Measurements from ENCODE around the gene CABP2.

The CABP2 gene

GRCh38 chr11:67508486-67509121, 14.6 kb downstream of the CABP2 start:
- Histone ChIP-seq H2BK15ac (ENCODE audit: low read depth, poor library complexity, severe bottlenecking) (peak overlapping the region; percentile 83), H3K27me3 (ENCODE audit: control insufficient read depth in 1 of 2, insufficient read depth in 1 of 2, low read length in 2 of 2) (peaks cover 0 to 3% of the 10 kb centered on the region in 2 experiments), H4K8ac (ENCODE audit: low read length) (peak overlapping the region; percentile 89), H3K4me2 (ENCODE audit: low read length, poor library complexity, severe bottlenecking) (peak overlapping the region; percentile 75), H3K9me3 (ENCODE audit: control insufficient read depth, low read length) (no peaks in the 10 kb centered on the region), H3K4ac (ENCODE audit: low read depth in 1 of 2, low read length in 2 of 2) (peak overlapping the region; percentile 39 to 84), H3K79me1 (replicated peaks; ENCODE audit: low read length, poor library complexity, severe bottlenecking) (no peaks in the 10 kb centered on the region), H3K9ac (ENCODE audit: low read length) (peak overlapping the region; percentile 94), H2AFZ (ENCODE audit: low read depth, low read length) (peak overlapping the region; percentile 92), H2BK12ac (ENCODE audit: low read length in 2 of 2) (no peak overlapping the region), H3K23ac (ENCODE audit: low read length in 2 of 2) (no peak overlapping the region), H2BK5ac (ENCODE audit: low read depth, low read length, poor library complexity, severe bottlenecking) (peak overlapping the region; percentile 60), H3K18ac (ENCODE audit: low read depth in 1 of 2, low read length in 2 of 2) (peak overlapping the region; percentile 87 to 90), H3K4me3 (ENCODE audit: insufficient read depth in 1 of 2, low read depth in 1 of 2, low read length in 2 of 2) (peak overlapping the region; percentile 87 to 90), H3K4me1 (ENCODE audit: control insufficient read depth, insufficient read depth, low read depth, low read length) (peaks cover 30% of the 10 kb centered on the region), H2BK120ac (ENCODE audit: low read depth, low read length) (peak overlapping the region; percentile 39), H2AK5ac (ENCODE audit: low read length, severe bottlenecking) (peak overlapping the region; percentile 90), H3K36me3 (ENCODE audit: control insufficient read depth in 1 of 2, insufficient read depth in 2 of 2, low read depth in 1 of 2, low read length in 2 of 2) (peaks cover 0 to 13% of the 10 kb centered on the region in 2 experiments), H4K91ac (ENCODE audit: low read length) (peak overlapping the region; percentile 44), H3K14ac (ENCODE audit: low read length in 2 of 2) (peak overlapping the region in 1 of 2 experiments; percentile 95), H3K27ac (ENCODE audit: low read length, poor library complexity, severe bottlenecking) (peak overlapping the region; percentile 68)
- WGBS, result under 1% methylated on average over 54 of the region's 57 CpGs
- peak; percentile 97 for DNase-seq

GRCh38 chr11:67507864-67508485, 15.3 kb downstream of the CABP2 start, which contains the start of gene CDK2AP2:
CDK2AP2 (minus strand) TSS chr11:67508162; CDS start chr11:67508082, 80 bp downstream.
- WGBS, result under 1% methylated on average over 57 of the region's 57 CpGs
- Histone ChIP-seq H2BK12ac (ENCODE audit: low read length in 2 of 2) (peak within 1 kb of the TSS in 1 of 2 experiments; percentile 33), H2BK5ac (ENCODE audit: low read depth, low read length, poor library complexity, severe bottlenecking) (peak within 1 kb of the TSS; percentile 60), H3K4me1 (ENCODE audit: control insufficient read depth, insufficient read depth, low read depth, low read length) (peaks cover 37% of the 10 kb centered on the region), H2AFZ (ENCODE audit: low read depth, low read length) (peak within 1 kb of the TSS; percentile 94), H4K91ac (ENCODE audit: low read length) (peak within 1 kb of the TSS; percentile 44), H3K23ac (ENCODE audit: low read length in 2 of 2) (peak within 1 kb of the TSS in 1 of 2 experiments; percentile 23), H3K36me3 (ENCODE audit: control insufficient read depth in 1 of 2, insufficient read depth in 2 of 2, low read depth in 1 of 2, low read length in 2 of 2) (peaks cover 0 to 20% of the 10 kb centered on the region in 2 experiments), H3K4me3 (ENCODE audit: insufficient read depth in 1 of 2, low read depth in 1 of 2, low read length in 2 of 2) (peak within 1 kb of the TSS; percentile 87 to 90), H2AK5ac (ENCODE audit: low read length, severe bottlenecking) (peak within 1 kb of the TSS; percentile 90), H2BK15ac (ENCODE audit: low read depth, poor library complexity, severe bottlenecking) (peak within 1 kb of the TSS; percentile 83), H2BK120ac (ENCODE audit: low read depth, low read length) (peak within 1 kb of the TSS; percentile 39), H3K9me3 (ENCODE audit: control insufficient read depth, low read length) (no peaks in the 10 kb centered on the region), H3K18ac (ENCODE audit: low read depth in 1 of 2, low read length in 2 of 2) (peak within 1 kb of the TSS; percentile 87 to 90), H3K27me3 (ENCODE audit: control insufficient read depth in 1 of 2, insufficient read depth in 1 of 2, low read length in 2 of 2) (peaks cover 0 to 3% of the 10 kb centered on the region in 2 experiments), H3K9ac (ENCODE audit: low read length) (peak within 1 kb of the TSS; percentile 94), H3K27ac (ENCODE audit: low read length, poor library complexity, severe bottlenecking) (peak within 1 kb of the TSS; percentile 76), H4K8ac (ENCODE audit: low read length) (peak within 1 kb of the TSS; percentile 89), H3K4me2 (ENCODE audit: low read length, poor library complexity, severe bottlenecking) (peak within 1 kb of the TSS; percentile 75), H3K14ac (ENCODE audit: low read length in 2 of 2) (peak within 1 kb of the TSS in 1 of 2 experiments; percentile 95), H3K79me1 (replicated peaks; ENCODE audit: low read length, poor library complexity, severe bottlenecking) (no peaks in the 10 kb centered on the region), H3K4ac (ENCODE audit: low read depth in 1 of 2, low read length in 2 of 2) (peak within 1 kb of the TSS; percentile 39 to 84)
- peak; percentile 100 for DNase-seq

GRCh38 chr11:67507242-67507863, 15.9 kb downstream of the CABP2 start:
- WGBS, result 26% methylated on average over 33 of the region's 33 CpGs
- Histone ChIP-seq H3K4me2 (ENCODE audit: low read length, poor library complexity, severe bottlenecking) (peak overlapping the region; percentile 73), H3K23ac (ENCODE audit: low read length in 2 of 2) (peak overlapping the region in 1 of 2 experiments; percentile 23), H3K79me1 (replicated peaks; ENCODE audit: low read length, poor library complexity, severe bottlenecking) (peaks cover 3% of the 10 kb centered on the region), H3K4me3 (ENCODE audit: insufficient read depth in 1 of 2, low read depth in 1 of 2, low read length in 2 of 2) (peak overlapping the region; percentile 69 to 87), H3K14ac (ENCODE audit: low read length in 2 of 2) (peak overlapping the region in 1 of 2 experiments; percentile 26), H3K4me1 (ENCODE audit: control insufficient read depth, insufficient read depth, low read depth, low read length) (peaks cover 41% of the 10 kb centered on the region), H2AFZ (ENCODE audit: low read depth, low read length) (peak overlapping the region; percentile 94), H3K18ac (ENCODE audit: low read depth in 1 of 2, low read length in 2 of 2) (peak overlapping the region in 1 of 2 experiments; percentile 50), H2BK120ac (ENCODE audit: low read depth, low read length) (peak overlapping the region; percentile 21), H2BK15ac (ENCODE audit: low read depth, poor library complexity, severe bottlenecking) (no peak overlapping the region), H2BK12ac (ENCODE audit: low read length in 2 of 2) (peak overlapping the region in 1 of 2 experiments; percentile 33), H3K4ac (ENCODE audit: low read depth in 1 of 2, low read length in 2 of 2) (peak overlapping the region in 1 of 2 experiments; percentile 9), H4K91ac (ENCODE audit: low read length) (no peak overlapping the region), H3K27ac (ENCODE audit: low read length, poor library complexity, severe bottlenecking) (peak overlapping the region; percentile 76), H4K8ac (ENCODE audit: low read length) (peak overlapping the region; percentile 8), H3K27me3 (ENCODE audit: control insufficient read depth in 1 of 2, insufficient read depth in 1 of 2, low read length in 2 of 2) (peaks cover 0 to 3% of the 10 kb centered on the region in 2 experiments), H2AK5ac (ENCODE audit: low read length, severe bottlenecking) (peak overlapping the region; percentile 38), H3K9me3 (ENCODE audit: control insufficient read depth, low read length) (no peaks in the 10 kb centered on the region), H2BK5ac (ENCODE audit: low read depth, low read length, poor library complexity, severe bottlenecking) (no peak overlapping the region), H3K9ac (ENCODE audit: low read length) (peak overlapping the region; percentile 94), H3K36me3 (ENCODE audit: control insufficient read depth in 1 of 2, insufficient read depth in 2 of 2, low read depth in 1 of 2, low read length in 2 of 2) (peaks cover 0 to 25% of the 10 kb centered on the region in 2 experiments)
- DNase-seq, result no peak

All from mesenchymal stem cell (in vitro differentiated cells and primary cell).